Measurements from ENCODE around the gene CDIP1.

- TF ChIP-seq, protein P1, sequence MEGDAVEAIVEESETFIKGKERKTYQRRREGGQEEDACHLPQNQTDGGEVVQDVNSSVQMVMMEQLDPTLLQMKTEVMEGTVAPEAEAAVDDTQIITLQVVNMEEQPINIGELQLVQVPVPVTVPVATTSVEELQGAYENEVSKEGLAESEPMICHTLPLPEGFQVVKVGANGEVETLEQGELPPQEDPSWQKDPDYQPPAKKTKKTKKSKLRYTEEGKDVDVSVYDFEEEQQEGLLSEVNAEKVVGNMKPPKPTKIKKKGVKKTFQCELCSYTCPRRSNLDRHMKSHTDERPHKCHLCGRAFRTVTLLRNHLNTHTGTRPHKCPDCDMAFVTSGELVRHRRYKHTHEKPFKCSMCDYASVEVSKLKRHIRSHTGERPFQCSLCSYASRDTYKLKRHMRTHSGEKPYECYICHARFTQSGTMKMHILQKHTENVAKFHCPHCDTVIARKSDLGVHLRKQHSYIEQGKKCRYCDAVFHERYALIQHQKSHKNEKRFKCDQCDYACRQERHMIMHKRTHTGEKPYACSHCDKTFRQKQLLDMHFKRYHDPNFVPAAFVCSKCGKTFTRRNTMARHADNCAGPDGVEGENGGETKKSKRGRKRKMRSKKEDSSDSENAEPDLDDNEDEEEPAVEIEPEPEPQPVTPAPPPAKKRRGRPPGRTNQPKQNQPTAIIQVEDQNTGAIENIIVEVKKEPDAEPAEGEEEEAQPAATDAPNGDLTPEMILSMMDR (conservative IDR thresholded peaks at IDR 0.05), result no peak
- TF ChIP-seq ZFX (IDR thresholded peaks at IDR 0.05), result no peak
These were observed 29.2 kb downstream of the CDIP1 start for GRCh38 chr16:4509420-4509819.
